Osteocyte (in vitro differentiated cells): ENCODE measurements around the gene CLPX. TPM values are rescaled to one million over a fixed set of nuclear protein-coding genes. Genes with fewer than 3 reads are reported as not detected.
"Not testable (repeated sequence)": the region's sequence is repeated elsewhere in the genome, so short reads cannot be mapped to it uniquely, and the experiment has no call there.

Experiments used
- DNase-seq: peaks from one replicate; pipeline ENCODE4 v3.0.0; 2021; ENCODE audit warnings: mixed read lengths; ENCODE audit not compliant: unreplicated experiment; ENCODE audit errors: extremely low spot score
- H3K27ac Mint-ChIP-seq: one replicate; pipeline ENCODE4 v1.8.0; 2021; ENCODE audit warnings: mild to moderate bottlenecking, mixed read lengths; ENCODE audit not compliant: unreplicated experiment
- H3K27me3 Mint-ChIP-seq: one replicate; pipeline ENCODE4 v1.8.0; 2021; ENCODE audit warnings: mixed read lengths; ENCODE audit not compliant: unreplicated experiment
- H3K36me3 Mint-ChIP-seq: one replicate; pipeline ENCODE4 v1.8.0; 2021; ENCODE audit warnings: mixed read lengths; ENCODE audit not compliant: unreplicated experiment
- H3K4me1 Mint-ChIP-seq: one replicate; pipeline ENCODE4 v1.8.0; 2021; ENCODE audit warnings: mixed read lengths; ENCODE audit not compliant: unreplicated experiment
- H3K4me3 Mint-ChIP-seq: one replicate; pipeline ENCODE4 v1.8.0; 2021; ENCODE audit warnings: mild to moderate bottlenecking, moderate library complexity, mixed read lengths; ENCODE audit not compliant: unreplicated experiment
- H3K9me3 Mint-ChIP-seq: one replicate; pipeline ENCODE4 v1.8.0; 2021; ENCODE audit warnings: mixed read lengths; ENCODE audit not compliant: unreplicated experiment
- CTCF ChIP-seq: fragments of 200-600 bp; sonication (generic); IDR thresholded peaks from 2 replicates; pipeline ENCODE4 v1.5.0; 2021; ENCODE audit warnings: antibody characterized with exemption, mild to moderate bottlenecking, moderate library complexity
- total RNA-seq: library from RNA; stranded (reverse); gene quantifications from 2 replicates; pipeline ENCODE4 v1.2.1, GENCODE V29; 2021

Gene CLPX
- total RNA-seq, 1 donor from 2014 or later = 62.8 TPM

GRCh38 chr15:65101411-65101890 is 83.7 kb downstream of the CLPX start:
- Mint-ChIP-seq H3K36me3 (peaks cover 49% of the 10 kb centered on the region), H3K9me3 (no peaks in the 10 kb centered on the region), H3K4me3 (no peak overlapping the region), H3K4me1 (peaks cover 12% of the 10 kb centered on the region), H3K27me3 (no peaks in the 10 kb centered on the region), H3K27ac (no peak overlapping the region)
- peak; percentile 75 for TF ChIP-seq CTCF
- no peak for DNase-seq

GRCh38 chr15:65100442-65100841 is 84.7 kb downstream of the CLPX start:
- Mint-ChIP-seq H3K27ac (no peak overlapping the region), H3K27me3 (no peaks in the 10 kb centered on the region)

GRCh38 chr15:65099801-65100200 is 85.3 kb downstream of the CLPX start:
- not testable (repeated sequence) for DNase-seq, H3K27ac Mint-ChIP-seq, H3K9me3 Mint-ChIP-seq, H3K4me3 Mint-ChIP-seq, H3K27me3 Mint-ChIP-seq
- H3K4me1 Mint-ChIP-seq = peaks cover 24% of the 10 kb centered on the region
- H3K36me3 Mint-ChIP-seq = peaks cover 36% of the 10 kb centered on the region

More at GRCh38 chr15:65100442-65100841, 84.7 kb downstream of the CLPX start:
- H3K4me1 Mint-ChIP-seq = peaks cover 21% of the 10 kb centered on the region
- H3K9me3 Mint-ChIP-seq = no peaks in the 10 kb centered on the region
- TF ChIP-seq CTCF = no peak
- no peak overlapping the region for H3K4me3 Mint-ChIP-seq
- peaks cover 42% of the 10 kb centered on the region for H3K36me3 Mint-ChIP-seq
- no peak for DNase-seq

DNA sequence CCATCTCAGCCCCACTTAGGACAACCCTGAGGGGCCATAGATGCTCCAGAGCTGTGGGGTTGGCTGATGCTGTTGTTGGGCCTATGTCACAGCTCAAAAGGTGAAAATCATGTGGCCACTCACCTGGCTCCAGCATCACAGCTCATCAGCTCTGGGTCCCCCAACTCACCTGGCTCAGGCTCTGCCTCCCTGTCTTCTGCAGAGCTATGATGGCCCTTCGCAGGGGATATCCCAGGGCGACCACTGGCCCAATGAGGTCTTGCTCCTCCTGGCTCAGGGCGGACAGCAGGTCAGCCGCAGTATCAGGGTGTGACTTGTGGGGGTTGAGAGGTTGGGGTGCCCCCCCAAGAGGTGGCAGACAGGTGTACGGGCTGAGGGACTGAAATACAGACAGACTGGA is 85.8 kb downstream of the CLPX start:
- DNase-seq = no peak
- Mint-ChIP-seq H3K36me3 (peaks cover 36% of the 10 kb centered on the region), H3K27me3 (no peaks in the 10 kb centered on the region), H3K4me3 (no peak overlapping the region), H3K4me1 (peaks cover 24% of the 10 kb centered on the region), H3K27ac (no peak overlapping the region), H3K9me3 (no peaks in the 10 kb centered on the region)
- no peak for TF ChIP-seq CTCF

Other genes starting within 250 kb of the CLPX start
- 116 and 120 TPM in 2 replicates for gene SPG21, start 195.4 kb downstream of the CLPX start, total RNA-seq
- gene MTFMT, start 155.7 kb downstream of the CLPX start, total RNA-seq = 16.3 and 16.9 TPM in 2 replicates
- gene SLC51B, start 140.0 kb downstream of the CLPX start, total RNA-seq = not detected in 2 replicates
- 0.73 and 0.78 TPM in 2 replicates for gene RASL12, start 117.4 kb downstream of the CLPX start, total RNA-seq
- gene KBTBD13, start 108.6 kb downstream of the CLPX start, total RNA-seq = not detected in 2 replicates
- 5.1 and 5.4 TPM in 2 replicates for gene UBAP1L, start 70.1 kb downstream of the CLPX start, total RNA-seq
- gene PDCD7, start 51.5 kb downstream of the CLPX start, total RNA-seq = 22.3 and 27.1 TPM in 2 replicates
- gene CILP, start 26.1 kb upstream of the CLPX start, total RNA-seq = 0.19 TPM in 1 of 2 replicates, not detected in the other
- 9.4 and 9.5 TPM in 2 replicates for gene PARP16, start 101.5 kb upstream of the CLPX start, total RNA-seq
- gene RNU5A-1, start 110.7 kb upstream of the CLPX start, total RNA-seq = not detected in 2 replicates
- 18.5 and 32.7 TPM in 2 replicates for gene RNU5B-1, start 119.3 kb upstream of the CLPX start, total RNA-seq
- gene IGDCC3, start 192.7 kb upstream of the CLPX start, total RNA-seq = 0.16 and 0.48 TPM in 2 replicates
- gene IGDCC4, start 237.6 kb upstream of the CLPX start, total RNA-seq = 36.4 and 36.8 TPM in 2 replicates